ENCODE results near the gene HOXC10. TPM values are rescaled to one million over a fixed set of nuclear protein-coding genes. Genes with fewer than 3 reads are reported as not detected.

HOXC10 gene
- total RNA-seq, 2 donors from 2014 or later = not detected

DNA sequence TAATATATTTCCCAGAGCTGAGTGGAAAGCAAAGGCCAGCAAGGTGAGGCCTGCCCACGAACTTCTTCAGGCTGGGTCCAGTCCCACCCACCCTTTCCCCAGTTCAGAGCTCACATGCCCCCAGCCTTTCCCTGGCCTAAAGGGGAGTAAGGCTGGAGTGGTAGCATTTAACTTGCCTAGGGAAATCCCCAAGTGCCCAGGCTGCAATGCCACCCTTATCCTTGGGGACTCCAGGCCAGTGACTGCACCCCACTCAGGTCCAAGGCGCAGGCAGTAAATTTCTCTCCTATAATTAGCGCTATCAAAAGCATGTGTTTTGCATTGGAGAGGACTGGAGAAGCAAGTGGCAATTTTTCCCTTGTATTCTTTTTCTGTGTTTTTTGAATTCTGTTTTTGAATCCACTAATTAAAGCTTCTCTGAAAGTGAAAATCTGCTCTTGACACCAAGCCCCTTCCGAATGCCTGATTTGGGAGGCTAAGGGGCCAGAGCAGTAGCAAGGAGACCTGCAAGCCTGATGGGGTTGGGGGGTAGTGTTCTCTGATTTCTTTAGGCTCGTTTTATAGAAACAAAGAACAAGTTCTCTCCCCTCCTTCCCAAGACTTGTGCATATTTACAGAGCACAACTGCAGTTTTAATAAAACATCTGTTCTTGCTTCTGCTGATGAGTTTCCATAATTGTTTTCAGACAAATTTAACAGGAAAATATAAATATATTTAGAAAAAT lies 39.8 kb downstream of the HOXC10 start:
- Histone ChIP-seq H3K36me3 (ENCODE audit: control insufficient read depth, insufficient read depth, low read length) (no peaks in the 10 kb centered on the region), H3K9ac (ENCODE audit: extremely low read depth, low read length, poor library complexity, severe bottlenecking) (no peak overlapping the region), H3K9me3 (ENCODE audit: control insufficient read depth, low read length) (no peaks in the 10 kb centered on the region), H3K27me3 (ENCODE audit: control insufficient read depth, insufficient read depth, low read length, poor library complexity, severe bottlenecking) (peaks cover 100% of the 10 kb centered on the region), H3K27ac (ENCODE audit: low read depth, low read length) (no peak overlapping the region), H3K4me1 (ENCODE audit: control insufficient read depth, insufficient read depth, low read length) (no peaks in the 10 kb centered on the region), H3K4me3 (ENCODE audit: low read length) (no peak overlapping the region)
- TF ChIP-seq, protein P1, sequence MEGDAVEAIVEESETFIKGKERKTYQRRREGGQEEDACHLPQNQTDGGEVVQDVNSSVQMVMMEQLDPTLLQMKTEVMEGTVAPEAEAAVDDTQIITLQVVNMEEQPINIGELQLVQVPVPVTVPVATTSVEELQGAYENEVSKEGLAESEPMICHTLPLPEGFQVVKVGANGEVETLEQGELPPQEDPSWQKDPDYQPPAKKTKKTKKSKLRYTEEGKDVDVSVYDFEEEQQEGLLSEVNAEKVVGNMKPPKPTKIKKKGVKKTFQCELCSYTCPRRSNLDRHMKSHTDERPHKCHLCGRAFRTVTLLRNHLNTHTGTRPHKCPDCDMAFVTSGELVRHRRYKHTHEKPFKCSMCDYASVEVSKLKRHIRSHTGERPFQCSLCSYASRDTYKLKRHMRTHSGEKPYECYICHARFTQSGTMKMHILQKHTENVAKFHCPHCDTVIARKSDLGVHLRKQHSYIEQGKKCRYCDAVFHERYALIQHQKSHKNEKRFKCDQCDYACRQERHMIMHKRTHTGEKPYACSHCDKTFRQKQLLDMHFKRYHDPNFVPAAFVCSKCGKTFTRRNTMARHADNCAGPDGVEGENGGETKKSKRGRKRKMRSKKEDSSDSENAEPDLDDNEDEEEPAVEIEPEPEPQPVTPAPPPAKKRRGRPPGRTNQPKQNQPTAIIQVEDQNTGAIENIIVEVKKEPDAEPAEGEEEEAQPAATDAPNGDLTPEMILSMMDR (conservative IDR thresholded peaks at IDR 0.05) = no peak
- 23 to 36% methylated on average over 3 to 4 of the region's 5 CpGs for WGBS, 2 experiments (ENCODE audit: insufficient coverage in 1 of 2, insufficient read length in 1 of 2)
- Mint-ChIP-seq H3K9me3 (no peaks in the 10 kb centered on the region), H3K4me1 (peaks cover 18% of the 10 kb centered on the region), H3K4me3 (no peak overlapping the region), H3K36me3 (ENCODE audit: low read depth) (no peaks in the 10 kb centered on the region), H3K27me3 (ENCODE audit: insufficient read depth) (peaks cover 99% of the 10 kb centered on the region), H3K27ac (no peak overlapping the region)
- no peak for DNase-seq

DNA sequence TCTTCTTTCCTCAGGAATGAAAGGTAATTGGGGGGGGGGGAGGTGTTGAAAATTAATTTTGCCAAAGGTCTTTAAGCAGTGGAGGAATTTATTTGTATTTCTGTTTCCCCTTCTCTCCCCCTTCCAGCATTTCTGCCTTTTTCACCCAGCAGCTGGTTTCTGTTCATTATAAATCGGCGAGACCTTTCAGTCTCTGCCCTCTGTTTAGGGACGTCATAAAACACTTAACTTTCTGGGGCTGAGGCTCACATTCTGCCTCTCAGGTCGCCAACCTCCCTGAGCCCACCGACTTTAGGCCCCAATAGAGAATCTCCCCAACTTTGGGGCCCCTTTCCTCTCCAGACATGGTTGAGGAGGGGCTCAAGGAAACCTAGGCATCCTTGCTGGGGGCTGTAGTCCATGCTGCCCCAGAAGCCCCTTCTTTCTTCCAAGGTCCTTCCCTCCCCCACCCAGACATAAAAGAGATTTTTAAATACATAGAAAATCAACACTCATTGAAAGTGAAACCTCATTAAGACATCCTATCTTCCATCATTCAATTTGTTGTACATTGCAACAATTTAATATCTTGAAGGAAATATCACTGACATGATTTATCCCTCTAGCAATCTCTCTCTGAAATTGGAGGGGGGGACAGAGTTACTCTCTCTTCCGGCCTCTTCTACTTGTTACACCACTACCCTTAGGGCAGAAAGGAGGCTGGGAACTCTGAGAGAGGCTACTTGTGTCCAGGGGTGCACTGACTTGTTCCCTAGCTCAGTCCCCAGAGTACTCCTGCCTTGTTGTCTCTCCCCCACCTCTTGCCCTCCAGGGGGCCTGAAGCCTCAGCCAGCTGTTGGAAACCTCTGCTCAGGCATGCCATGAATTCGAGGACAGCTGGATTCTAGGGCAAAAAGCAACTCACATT lies 40.8 kb downstream of the HOXC10 start:
- no peak overlapping the region for H3K4me3 Mint-ChIP-seq
- WGBS, 2 experiments (ENCODE audit: insufficient coverage in 1 of 2, insufficient read length in 1 of 2) = 7 to 9% methylated on average over 6 to 7 of the region's 7 CpGs
- Histone ChIP-seq H3K27me3 (ENCODE audit: control insufficient read depth, insufficient read depth, low read length, poor library complexity, severe bottlenecking) (peaks cover 100% of the 10 kb centered on the region), H3K36me3 (ENCODE audit: control insufficient read depth, insufficient read depth, low read length) (no peaks in the 10 kb centered on the region), H3K4me3 (ENCODE audit: low read length) (no peak overlapping the region), H3K27ac (ENCODE audit: low read depth, low read length) (no peak overlapping the region), H3K9ac (ENCODE audit: extremely low read depth, low read length, poor library complexity, severe bottlenecking) (no peak overlapping the region), H3K4me1 (ENCODE audit: control insufficient read depth, insufficient read depth, low read length) (no peaks in the 10 kb centered on the region), H3K9me3 (ENCODE audit: control insufficient read depth, low read length) (no peaks in the 10 kb centered on the region)
- DNase-seq = peak; percentile 66
- no peaks in the 10 kb centered on the region for H3K36me3 Mint-ChIP-seq (ENCODE audit: low read depth)
- H3K27me3 Mint-ChIP-seq (ENCODE audit: insufficient read depth) = peaks cover 99% of the 10 kb centered on the region
- TF ChIP-seq, protein P1 (conservative IDR thresholded peaks at IDR 0.05) = no peak
- H3K9me3 Mint-ChIP-seq = peaks cover 2% of the 10 kb centered on the region
- no peak overlapping the region for H3K27ac Mint-ChIP-seq
- peaks cover 21% of the 10 kb centered on the region for H3K4me1 Mint-ChIP-seq

DNA sequence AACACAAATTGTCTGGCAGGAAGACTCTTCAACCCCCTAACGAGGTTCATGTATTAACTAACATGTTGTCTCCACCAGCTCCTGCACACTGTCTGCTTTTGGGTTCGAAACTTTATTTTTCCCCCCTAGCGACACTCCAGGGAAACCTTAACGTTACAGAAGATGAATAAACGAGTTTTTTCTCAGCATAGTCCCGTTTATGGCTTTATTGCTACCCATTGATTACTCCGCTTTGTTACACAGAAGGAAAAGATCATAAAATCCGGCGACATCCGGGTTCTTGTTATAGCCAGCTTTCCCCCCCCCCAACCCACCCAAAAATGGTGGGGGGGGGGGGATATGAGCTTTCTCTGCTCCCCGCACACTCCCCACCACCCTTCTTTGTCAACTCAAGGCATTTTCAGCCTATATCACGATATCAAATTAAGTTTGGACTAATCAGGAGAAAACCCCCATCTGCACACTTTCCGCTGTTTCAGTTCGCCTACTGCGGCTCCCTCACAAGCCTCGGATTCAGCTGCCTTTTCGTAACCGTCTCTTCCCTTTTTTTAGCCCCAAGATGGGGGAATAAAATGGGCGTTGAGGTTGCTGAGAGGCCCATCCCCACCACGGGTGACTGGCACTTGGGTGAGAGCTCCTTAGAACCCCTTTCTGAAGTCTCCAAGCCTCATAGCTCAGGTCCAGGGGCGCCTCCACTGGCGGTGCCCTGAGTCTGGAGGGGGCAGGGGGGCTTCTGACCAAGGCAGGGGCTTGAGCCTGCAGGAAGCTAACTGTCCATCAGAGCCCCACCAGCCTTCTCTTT lies 41.9 kb downstream of the HOXC10 start:
- TF ChIP-seq, protein P1 (conservative IDR thresholded peaks at IDR 0.05) = no peak
- H3K4me1 Mint-ChIP-seq = peaks cover 14% of the 10 kb centered on the region
- peaks cover 2% of the 10 kb centered on the region for H3K9me3 Mint-ChIP-seq
- H3K27ac ChIP-seq (ENCODE audit: low read depth, low read length) = no peak overlapping the region
- no peak overlapping the region for H3K4me3 ChIP-seq (ENCODE audit: low read length)
- H3K27me3 ChIP-seq (ENCODE audit: control insufficient read depth, insufficient read depth, low read length, poor library complexity, severe bottlenecking) = peaks cover 100% of the 10 kb centered on the region
- no peaks in the 10 kb centered on the region for H3K9me3 ChIP-seq (ENCODE audit: control insufficient read depth, low read length)
- peaks cover 99% of the 10 kb centered on the region for H3K27me3 Mint-ChIP-seq (ENCODE audit: insufficient read depth)
- WGBS, 2 experiments (ENCODE audit: insufficient coverage in 1 of 2, insufficient read length in 1 of 2) = 7 to 17% methylated on average over 11 to 19 of the region's 22 CpGs
- H3K27ac Mint-ChIP-seq = no peak overlapping the region
- no peak overlapping the region for H3K4me3 Mint-ChIP-seq
- peak; percentile 49 for DNase-seq
- no peaks in the 10 kb centered on the region for H3K36me3 ChIP-seq (ENCODE audit: control insufficient read depth, insufficient read depth, low read length)
- no peaks in the 10 kb centered on the region for H3K36me3 Mint-ChIP-seq (ENCODE audit: low read depth)
- no peak overlapping the region for H3K9ac ChIP-seq (ENCODE audit: extremely low read depth, low read length, poor library complexity, severe bottlenecking)
- no peaks in the 10 kb centered on the region for H3K4me1 ChIP-seq (ENCODE audit: control insufficient read depth, insufficient read depth, low read length)
